H1 (cell line): Measurements from ENCODE around the gene BPGM. TPM values are rescaled to one million over a fixed set of nuclear protein-coding genes. Genes with fewer than 3 reads are reported as not detected.

ENCODE experiments used
- CTCF ChIA-PET: fragments of 300-600 bp; sonication (Branson Sonifier 250); formaldehyde crosslinking; loops from one replicate; lab custom pipeline; 2021; ENCODE audit not compliant: partially characterized antibody; lab: Charles Lee
- POLR2A ChIA-PET: fragments of 300-600 bp; sonication (Branson Sonifier 250); formaldehyde crosslinking; loops from one replicate; lab custom pipeline; 2021; ENCODE audit warnings: inconsistent platforms; ENCODE audit not compliant: partially characterized antibody; lab: Charles Lee
- DNase-seq, 2 experiments: peaks; one replicate each; pipeline versions ENCODE4 v3.0.0 to v3.0.0-alpha.2; 2010 to 2022; ENCODE audit warnings: low spot score in 2 of 2, low read depth in 1 of 2, mixed read lengths in 1 of 2
- FAIRE-seq: peaks from 2 replicates; lab custom pipeline; 2011; peaks lifted over from hg19 to GRCh38; lab: Jason Lieb, UNC
- H2AFZ ChIP-seq: 2 replicates; pipeline ENCODE4 v1.8.1; 2012; ENCODE audit warnings: low read length, inconsistent platforms
- H2AK5ac ChIP-seq: 2 replicates; pipeline ENCODE4 v1.6.1; 2013; ENCODE audit warnings: low read depth, low read length
- H2BK120ac ChIP-seq: replicated peaks from 2 replicates; pipeline ENCODE3; 2013; ENCODE audit warnings: low read depth, low read length, inconsistent platforms
- H2BK12ac ChIP-seq: 2 replicates; pipeline ENCODE4 v1.6.1; 2013; ENCODE audit warnings: low read depth, low read length
- H2BK15ac ChIP-seq: 2 replicates; pipeline ENCODE4 v1.6.1; 2013; ENCODE audit warnings: low read length
- H2BK20ac ChIP-seq: 2 replicates; pipeline ENCODE4 v1.6.1; 2013; ENCODE audit warnings: low read length
- H2BK5ac ChIP-seq: 2 replicates; pipeline ENCODE4 v1.6.1; 2013; ENCODE audit warnings: low read depth, low read length
- H3K14ac ChIP-seq: 2 replicates; pipeline ENCODE4 v1.6.1; 2013; ENCODE audit warnings: inconsistent platforms; ENCODE audit not compliant: insufficient read length
- H3K18ac ChIP-seq: 2 replicates; pipeline ENCODE4 v1.6.1; 2013; ENCODE audit warnings: low read length; ENCODE audit errors: extremely low read depth
- H3K23ac ChIP-seq: 2 replicates; pipeline ENCODE4 v1.6.1; 2013; ENCODE audit warnings: inconsistent platforms; ENCODE audit not compliant: insufficient read length
- H3K23me2 ChIP-seq: 2 replicates; pipeline ENCODE4 v1.6.1; 2013; ENCODE audit warnings: low read depth, low read length
- H3K27ac ChIP-seq: 2 replicates; pipeline ENCODE4 v1.6.1; 2011; ENCODE audit warnings: low read depth, low read length, inconsistent platforms
- H3K27me3 ChIP-seq, 4 experiments: replicated peaks in 1 of 4; 1 replicate in 1 of 4; 2 replicates in 3 of 4; pipeline versions ENCODE4 v1.6.1 to v1.8.1; 2011 to 2013; ENCODE audit warnings: low read length in 3 of 4, mild to moderate bottlenecking in 3 of 4, inconsistent platforms in 2 of 4, mixed read lengths in 2 of 4, moderate library complexity in 1 of 4; ENCODE audit not compliant: control insufficient read depth in 3 of 4, insufficient read depth in 3 of 4; ENCODE audit errors: extremely low read depth in 1 of 4
- H3K36me3 ChIP-seq, 4 experiments: 2 replicates each; pipeline versions ENCODE4 v1.6.1 to v1.8.1; 2011 to 2013; ENCODE audit warnings: mild to moderate bottlenecking in 4 of 4, low read length in 3 of 4, moderate library complexity in 2 of 4, control low read depth in 1 of 4, inconsistent platforms in 1 of 4; ENCODE audit not compliant: insufficient read depth in 4 of 4, control insufficient read depth in 2 of 4
- H3K4ac ChIP-seq: replicated peaks from 2 replicates; pipeline ENCODE3; 2013; ENCODE audit warnings: low read length, low read depth, mixed read lengths, inconsistent platforms; ENCODE audit not compliant: insufficient read length
- H3K4me1 ChIP-seq, 4 experiments: replicated peaks in 1 of 4; 1 replicate in 1 of 4; 2 replicates in 3 of 4; pipeline versions ENCODE4 v1.6.1 to v1.8.1; 2011 to 2013; ENCODE audit warnings: low read length in 3 of 4, inconsistent platforms in 2 of 4, mixed read lengths in 1 of 4; ENCODE audit not compliant: insufficient read depth in 4 of 4, control insufficient read depth in 3 of 4
- H3K4me2 ChIP-seq, 2 experiments: 2 replicates each; pipeline versions ENCODE4 v1.6.1 to v1.8.1; 2011 to 2013; ENCODE audit warnings: low read depth in 2 of 2, low read length in 2 of 2, control low read depth in 1 of 2, inconsistent platforms in 1 of 2, mild to moderate bottlenecking in 1 of 2; ENCODE audit not compliant: insufficient read depth in 1 of 2
- H3K4me3 ChIP-seq, 4 experiments: fragments of 200-600, 300-600 bp in 1 of 4; sonication (generic), shearing (Covaris generic), sonication (Bioruptor Twin) in 1 of 4; 2 replicates each; pipeline versions ENCODE4 v1.5.1 to v1.8.1; 2011 to 2016; ENCODE audit warnings: low read length in 4 of 4, low read depth in 3 of 4, control low read depth in 2 of 4, inconsistent platforms in 2 of 4, mild to moderate bottlenecking in 2 of 4, mixed read lengths in 1 of 4, moderate library complexity in 1 of 4; ENCODE audit not compliant: insufficient read depth in 2 of 4; ENCODE audit errors: extremely low read depth in 1 of 4
- H3K56ac ChIP-seq: replicated peaks from 2 replicates; pipeline ENCODE3; 2013; ENCODE audit warnings: low read depth, mild to moderate bottlenecking, mixed read lengths, low read length, inconsistent platforms; ENCODE audit not compliant: insufficient read length
- H3K79me1 ChIP-seq: 2 replicates; pipeline ENCODE4 v1.6.1; 2013; ENCODE audit warnings: low read depth, low read length, control low read depth
- H3K79me2 ChIP-seq, 2 experiments: 2 replicates each; pipeline versions ENCODE4 v1.6.1 to v1.8.1; 2012 to 2013; ENCODE audit warnings: low read length in 2 of 2, mild to moderate bottlenecking in 2 of 2, inconsistent platforms in 1 of 2; ENCODE audit not compliant: insufficient read depth in 2 of 2, control insufficient read depth in 1 of 2
- H3K9ac ChIP-seq, 4 experiments: replicated peaks in 1 of 4; 1 replicate in 1 of 4; 2 replicates in 3 of 4; pipeline versions ENCODE4 v1.6.1 to v1.8.1; 2011 to 2013; ENCODE audit warnings: low read depth in 3 of 4, low read length in 3 of 4, control low read depth in 2 of 4, mild to moderate bottlenecking in 2 of 4, moderate library complexity in 2 of 4, inconsistent platforms in 1 of 4; ENCODE audit errors: extremely low read depth in 1 of 4
- H3K9me3 ChIP-seq, 2 experiments: 2 replicates each; pipeline versions ENCODE4 v1.6.1 to v1.8.1; 2012 to 2013; ENCODE audit warnings: mild to moderate bottlenecking in 2 of 2, moderate library complexity in 2 of 2, control low read depth in 1 of 2, inconsistent platforms in 1 of 2, low read depth in 1 of 2, low read length in 1 of 2, mixed read lengths in 1 of 2; ENCODE audit not compliant: insufficient read depth in 2 of 2
- H4K20me1 ChIP-seq, 2 experiments: replicated peaks in 1 of 2; 2 replicates each; pipeline versions ENCODE3 to v1.8.1; 2011 to 2013; ENCODE audit warnings: inconsistent platforms in 2 of 2, low read length in 2 of 2, mild to moderate bottlenecking in 1 of 2; ENCODE audit not compliant: insufficient read depth in 2 of 2, control insufficient read depth in 1 of 2
- H4K5ac ChIP-seq: 2 replicates; pipeline ENCODE4 v1.6.1; 2013; ENCODE audit warnings: low read length, low read depth, mixed read lengths, inconsistent platforms; ENCODE audit not compliant: insufficient read length
- H4K8ac ChIP-seq: 2 replicates; pipeline ENCODE4 v1.8.0; 2013; ENCODE audit warnings: mild to moderate bottlenecking, moderate library complexity, low read length, inconsistent platforms; ENCODE audit not compliant: insufficient read depth; ENCODE audit errors: extremely low read depth
- H4K91ac ChIP-seq: replicated peaks from 2 replicates; pipeline ENCODE3; 2013; ENCODE audit warnings: low read length, mixed read lengths, inconsistent platforms; ENCODE audit not compliant: insufficient read length
- CBX8 ChIP-seq: fragments of 300-800, 300-1000 bp; sonication (generic); IDR thresholded peaks from 2 replicates; pipeline ENCODE4 v1.7.1; 2016; ENCODE audit warnings: low read depth, low read length, borderline replicate concordance
- CTBP2 ChIP-seq: IDR thresholded peaks from 2 replicates; pipeline ENCODE4 v1.7.0; 2011; ENCODE audit warnings: borderline replicate concordance, mild to moderate bottlenecking, moderate library complexity, mixed read lengths, low read length; ENCODE audit not compliant: insufficient read depth, insufficient read length
- GTF2F1 ChIP-seq: IDR thresholded peaks from 2 replicates; pipeline ENCODE4 v1.6.1; 2012; ENCODE audit warnings: low read depth, low read length, improper control_type of control experiment, borderline replicate concordance
- HDAC6 ChIP-seq: IDR thresholded peaks from one replicate; pipeline ENCODE4 v1.7.1; 2012; ENCODE audit warnings: low read depth, mild to moderate bottlenecking, inconsistent platforms, low read length, moderate library complexity
- JUN ChIP-seq: IDR thresholded peaks from 2 replicates; pipeline ENCODE4 v1.6.1; 2011; ENCODE audit warnings: low read depth, mild to moderate bottlenecking, improper control_type of control experiment, low read length
- SIX5 ChIP-seq: IDR thresholded peaks from 2 replicates; pipeline ENCODE4 v1.6.1; 2011; ENCODE audit warnings: mild to moderate bottlenecking, low read depth, low read length
- TCF12 ChIP-seq: IDR thresholded peaks from 2 replicates; pipeline ENCODE4 v1.6.1; 2011; ENCODE audit warnings: low read depth, mild to moderate bottlenecking, low read length
- TEAD4 ChIP-seq: IDR thresholded peaks from 2 replicates; pipeline ENCODE4 v1.6.1; 2012; ENCODE audit warnings: low read depth, low read length, inconsistent platforms, mixed read lengths
- WGBS, 2 experiments: shearing (Covaris generic) in 1 of 2; methylation state at CpG; one replicate each; pipeline versions ENCODE4 v1.1.6 to v1.1.7; 2013 to 2015; ENCODE audit warnings: low lambda C conversion rate in 2 of 2, mixed read lengths in 2 of 2, inconsistent platforms in 1 of 2, low coverage in 1 of 2, missing lambda C conversion rate in 1 of 2; ENCODE audit not compliant: insufficient replicate concordance in 2 of 2, insufficient coverage in 1 of 2, insufficient read length in 1 of 2; ENCODE audit errors: extremely low coverage in 1 of 2, missing lambda C conversion rate in 1 of 2; 5-methylcytosine and 5-hydroxymethylcytosine counted together
- polyA plus RNA-seq, 7 experiments: library from polyadenylated mRNA; depleted of rRNA in 3 of 7; stranded (reverse) in 5 of 7; unstranded in 2 of 7; fragments of >200 nt in 5 of 7; fragments of 200-250 nt in 2 of 7; gene quantifications; 1 replicate in 5 of 7; 2 replicates in 1 of 7; 4 replicates in 1 of 7; pipeline versions ENCODE4 v1.2.1 to v1.2.3, GENCODE V29; 2011 to 2013; ENCODE audit warnings: missing spikeins in 2 of 7, mixed read lengths in 2 of 7
- total RNA-seq: library from RNA; stranded (reverse); fragmentation: NEBNext Ultra II Directional; extraction: Animal tissue kit (Norgen Biotek cat#: 25700); gene quantifications from 2 replicates; pipeline ENCODE4 v1.2.1, GENCODE V29; 2021

BPGM gene
- total and polyA plus RNA-seq, 2 of the 8 experiments (the other 6 are each of a cell fraction or from before 2014, with no cell fraction given): 9.7 to 15.3 TPM

- Histone ChIP-seq H3K4me3 (no peak overlapping the region), H3K14ac (no peak overlapping the region), H4K8ac (no peak overlapping the region), H3K18ac (no peak overlapping the region), H3K9me3 (no peaks in the 10 kb centered on the region), H2BK12ac (no peak overlapping the region), H3K4me1 (no peaks in the 10 kb centered on the region), H3K79me1 (no peaks in the 10 kb centered on the region; the same call in 1 of the 2 replicates), H3K4me2 (no peak overlapping the region), H3K23me2 (no peaks in the 10 kb centered on the region), H3K9ac (no peak overlapping the region), H3K27ac (no peak overlapping the region), H3K23ac (no peak overlapping the region), H4K91ac (no peak overlapping the region), H3K79me2 (no peaks in the 10 kb centered on the region; a peak in 1 of 4 replicates), H2AK5ac (no peak overlapping the region), H2AFZ (no peak overlapping the region), H2BK15ac (no peak overlapping the region), H4K5ac (no peak overlapping the region), H3K56ac (no peak overlapping the region), H2BK5ac (no peak overlapping the region), H2BK20ac (no peak overlapping the region), H3K36me3 (peaks cover 0 to 7% (median 3%) of the 10 kb centered on the region in 4 experiments; a peak in 2 of 8 replicates), H3K4ac (no peak overlapping the region), H3K27me3 (no peaks in the 10 kb centered on the region)
- 91% methylated on average over 4 of the region's 4 CpGs; no CpG with 5 or more reads in 1 of the 2 experiments for WGBS, 2 experiments
- ChIA-PET POLR2A (interaction anchor here (1.0 kb wide), 1 partner anchor 9 kb away, joined by 3 read pairs; no protein-coding TSS in a partner anchor), CTCF (interaction anchor here (0.7 kb wide), 1 partner anchor 29 kb away, joined by 3 read pairs; no protein-coding TSS in a partner anchor)
- no peak for FAIRE-seq
- DNase-seq: no peak
- no peak for TF ChIP-seq TEAD4
- TF ChIP-seq TCF12: no peak
- TF ChIP-seq HDAC6: no peak
- no peak for TF ChIP-seq CTBP2
- TF ChIP-seq GTF2F1: no peak
- TF ChIP-seq CBX8: no peak
- TF ChIP-seq JUN: no peak
- TF ChIP-seq SIX5: no peak
- TF ChIP-seq, all 59 proteins: peak for 0
- Histone ChIP-seq H4K20me1 (no peaks in the 10 kb centered on the region), H2BK120ac (no peak overlapping the region)
Observed at GRCh38 chr7:134662871-134663205, 16.2 kb downstream of the BPGM start.
